Measurements from ENCODE around the gene SPATA1. TPM values are rescaled to one million over a fixed set of nuclear protein-coding genes. Genes with fewer than 3 reads are reported as not detected.

Gene SPATA1
- total RNA-seq, 5 donors from 2014 or later (not counting 1 experiment from before 2014, with no cell fraction given) = 0.25 to 3.5 (median 2.3) TPM

DNA sequence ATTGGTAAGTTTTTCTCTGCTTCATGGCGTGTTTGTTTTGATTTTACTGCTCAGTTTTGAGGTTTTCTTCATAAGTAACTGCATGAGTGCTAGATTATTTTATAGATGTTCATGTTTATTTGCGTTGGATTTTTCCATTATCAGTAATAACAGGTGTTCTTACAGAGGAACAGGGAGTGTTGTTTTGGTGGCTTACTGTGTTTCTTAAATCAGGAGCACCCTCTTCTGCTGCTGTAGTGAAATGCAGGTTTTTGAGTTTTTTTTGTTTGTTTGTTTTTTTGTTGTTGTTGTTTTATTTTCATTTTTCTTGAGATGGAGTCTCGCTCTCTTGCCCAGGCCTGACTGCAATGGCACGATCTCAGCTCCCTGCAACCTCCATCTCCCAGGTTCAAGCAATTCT lies 35.5 kb downstream of the SPATA1 start:
- H3K9me3 ChIP-seq = no peaks in the 10 kb centered on the region
- CTCF ChIA-PET = interaction anchor here (0.6 to 0.7 kb wide), 3 partner anchors 40 to 401 kb away, joined by 3 read pairs; no protein-coding TSS in a partner anchor
- no peaks in the 10 kb centered on the region for H3K27me3 ChIP-seq (replicated peaks in 1 of 2; ENCODE audit: control insufficient read depth in 2 of 2, extremely low read depth in 1 of 2, insufficient read depth in 2 of 2, low read length in 1 of 2)
- WGBS (ENCODE audit: insufficient coverage) = no CpG with 5 or more reads among the region's 4 CpGs
- DNase-seq (peak in 1 of 35 experiments; percentile 21), ATAC-seq (replicated peaks in 1 of 4) (no peak)
- H3K27ac Mint-ChIP-seq = no peak overlapping the region
- peaks cover 39% of the 10 kb centered on the region for H3K36me3 Mint-ChIP-seq
- POLR2A ChIA-PET = interaction anchor here in 1 of 2 donors (0.6 kb wide), 1 partner anchor 685 kb away, joined by 4 read pairs; no protein-coding TSS in a partner anchor
- H3K4me3 ChIP-seq (ENCODE audit: control insufficient read depth in 1 of 2, extremely low read depth in 1 of 2, low read length in 1 of 2) = no peak overlapping the region
- H3K9me3 Mint-ChIP-seq = no peaks in the 10 kb centered on the region
- H3K4me1 Mint-ChIP-seq = peaks cover 0 to 5% (median 0%) of the 10 kb centered on the region in 3 donors
- no peak overlapping the region for H3K27ac ChIP-seq (ENCODE audit: low read length)
- H3K36me3 ChIP-seq (ENCODE audit: control insufficient read depth in 2 of 2, extremely low read depth in 1 of 2, insufficient read depth in 1 of 2, low read length in 1 of 2) = peaks cover 0 to 3% of the 10 kb centered on the region in 2 donors
- H3K27me3 Mint-ChIP-seq = no peaks in the 10 kb centered on the region
- H3K4me1 ChIP-seq (ENCODE audit: control insufficient read depth in 1 of 2, extremely low read depth in 1 of 2, insufficient read depth in 2 of 2, low read length in 2 of 2) = no peaks in the 10 kb centered on the region
- H3K4me3 Mint-ChIP-seq = no peak overlapping the region

DNA sequence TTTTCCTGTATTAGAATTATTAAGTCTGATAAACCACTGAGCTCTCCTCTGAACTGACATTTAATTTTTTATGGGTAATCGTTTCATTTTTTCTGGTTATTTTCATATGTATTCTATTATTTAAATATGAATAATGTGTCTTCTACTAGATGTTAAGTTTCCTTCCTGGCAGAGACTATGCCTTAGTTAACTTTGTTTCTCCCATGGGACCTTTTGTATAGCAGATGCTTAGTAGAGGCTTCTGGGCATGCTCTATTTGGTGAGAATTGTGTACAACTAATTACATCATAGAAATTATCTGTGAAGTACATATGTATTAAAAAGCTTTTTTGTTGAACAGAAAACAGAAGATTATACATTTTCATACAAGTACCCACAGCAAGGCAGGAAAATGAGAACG lies 44.6 kb downstream of the SPATA1 start:
- Histone ChIP-seq H3K27ac (ENCODE audit: low read length) (no peak overlapping the region), H3K4me1 (ENCODE audit: control insufficient read depth in 1 of 2, extremely low read depth in 1 of 2, insufficient read depth in 2 of 2, low read length in 2 of 2) (no peaks in the 10 kb centered on the region), H3K4me3 (ENCODE audit: control insufficient read depth in 1 of 2, extremely low read depth in 1 of 2, low read length in 1 of 2) (no peak overlapping the region), H3K36me3 (ENCODE audit: control insufficient read depth in 2 of 2, extremely low read depth in 1 of 2, insufficient read depth in 1 of 2, low read length in 1 of 2) (no peaks in the 10 kb centered on the region), H3K9me3 (no peaks in the 10 kb centered on the region), H3K27me3 (replicated peaks in 1 of 2; ENCODE audit: control insufficient read depth in 2 of 2, extremely low read depth in 1 of 2, insufficient read depth in 2 of 2, low read length in 1 of 2) (no peaks in the 10 kb centered on the region)
- POLR2A ChIA-PET = interaction anchor here (0.6 kb wide), 2 partner anchors 42 to 683 kb away, joined by 3 read pairs; no protein-coding TSS in a partner anchor
- no peak overlapping the region for H3K27ac Mint-ChIP-seq
- CTCF ChIA-PET = interaction anchor here (0.6 to 0.9 kb wide), 2 partner anchors 96 to 205 kb away, joined by 3 read pairs; no protein-coding TSS in a partner anchor
- H3K27me3 Mint-ChIP-seq = no peaks in the 10 kb centered on the region
- no peaks in the 10 kb centered on the region for H3K9me3 Mint-ChIP-seq
- no peaks in the 10 kb centered on the region for H3K4me1 Mint-ChIP-seq
- no peak overlapping the region for H3K4me3 Mint-ChIP-seq
- no CpG with 5 or more reads among the region's 2 CpGs for WGBS (ENCODE audit: insufficient coverage)
- ATAC-seq (replicated peaks in 1 of 4) = no peak
- peaks cover 19% of the 10 kb centered on the region for H3K36me3 Mint-ChIP-seq
- no peak for DNase-seq

DNA sequence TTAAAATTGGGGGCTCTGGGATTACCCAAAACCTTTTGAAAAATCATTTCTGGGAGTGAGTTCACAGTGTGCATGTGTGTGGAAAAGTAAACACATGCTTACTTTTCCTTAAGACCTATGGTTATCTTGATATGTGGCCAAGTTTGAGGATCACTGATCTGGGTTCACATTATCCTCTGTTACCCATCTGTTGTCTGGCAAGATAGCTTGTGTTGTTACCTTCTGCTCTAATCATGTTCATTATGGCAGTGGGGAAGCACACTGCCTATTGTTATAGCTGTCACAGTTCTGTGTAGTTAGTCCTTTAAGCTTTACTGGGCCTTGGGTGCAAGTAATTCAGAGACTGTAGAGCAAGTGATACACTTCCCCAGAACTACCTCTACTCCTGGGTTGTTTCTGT lies 63.0 kb downstream of the SPATA1 start:
- Mint-ChIP-seq H3K4me1 (peaks cover 53 to 62% (median 54%) of the 10 kb centered on the region in 3 donors), H3K4me3 (no peak overlapping the region), H3K27ac (no peak overlapping the region), H3K9me3 (no peaks in the 10 kb centered on the region), H3K27me3 (no peaks in the 10 kb centered on the region), H3K36me3 (peaks cover 34% of the 10 kb centered on the region)
- Histone ChIP-seq H3K27me3 (replicated peaks in 1 of 2; ENCODE audit: control insufficient read depth in 2 of 2, extremely low read depth in 1 of 2, insufficient read depth in 2 of 2, low read length in 1 of 2) (no peaks in the 10 kb centered on the region), H3K4me3 (ENCODE audit: control insufficient read depth in 1 of 2, extremely low read depth in 1 of 2, low read length in 1 of 2) (no peak overlapping the region), H3K4me1 (ENCODE audit: control insufficient read depth in 1 of 2, extremely low read depth in 1 of 2, insufficient read depth in 2 of 2, low read length in 2 of 2) (peaks cover 9 to 11% of the 10 kb centered on the region in 2 experiments), H3K27ac (ENCODE audit: low read length) (no peak overlapping the region), H3K9me3 (no peaks in the 10 kb centered on the region), H3K36me3 (ENCODE audit: control insufficient read depth in 2 of 2, extremely low read depth in 1 of 2, insufficient read depth in 1 of 2, low read length in 1 of 2) (peaks cover 0 to 15% of the 10 kb centered on the region in 2 donors)
- ATAC-seq (replicated peaks in 1 of 4) = no peak
- no peak for DNase-seq
- POLR2A ChIA-PET = no interaction called here
- CTCF ChIA-PET = no interaction called here

DNA sequence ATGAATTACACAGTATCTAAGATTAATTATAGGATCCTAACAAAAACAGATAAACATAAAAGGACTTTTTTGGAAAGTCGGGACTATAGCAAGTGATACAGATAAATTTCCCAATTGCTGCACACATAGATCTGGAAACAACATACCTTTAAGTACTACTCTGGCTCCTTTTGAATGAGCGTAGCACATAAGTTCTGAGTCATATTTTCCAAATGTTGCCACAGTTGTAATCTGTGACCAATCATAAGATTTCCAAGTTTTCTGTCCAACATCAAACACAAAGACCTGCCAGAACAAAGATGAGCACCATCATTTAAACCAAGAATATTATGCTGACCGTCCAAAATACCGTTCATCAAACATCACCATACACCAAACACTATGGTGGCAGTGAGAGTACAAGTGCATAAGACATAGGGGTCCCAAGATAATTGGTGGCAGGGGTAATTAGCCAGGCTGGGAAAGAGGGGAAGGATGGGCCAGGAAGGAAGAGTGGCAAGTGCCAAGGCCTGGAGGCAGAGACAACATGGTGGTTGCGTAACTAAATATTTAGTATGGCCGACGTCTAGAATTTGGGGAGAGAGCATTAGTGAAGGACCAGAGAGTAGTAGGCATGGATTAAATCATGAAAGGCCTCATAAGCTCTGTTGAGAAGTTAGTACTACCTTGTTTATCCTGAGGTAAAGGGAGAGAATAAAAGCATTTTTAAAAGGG lies 64.4 kb downstream of the SPATA1 start:
- 97% methylated on average over 4 of the region's 7 CpGs for WGBS (ENCODE audit: insufficient coverage)
- ChIA-PET POLR2A (no interaction called here), CTCF (interaction anchor here in 1 of 2 donors (0.6 kb wide), 2 partner anchors 51 to 646 kb away, joined by 3 read pairs; no protein-coding TSS in a partner anchor)
- Mint-ChIP-seq H3K27me3 (no peaks in the 10 kb centered on the region), H3K4me3 (peak overlapping the region in 1 of 3 donors; percentile 11), H3K27ac (no peak overlapping the region), H3K9me3 (no peaks in the 10 kb centered on the region), H3K36me3 (peaks cover 34% of the 10 kb centered on the region), H3K4me1 (peaks cover 58 to 70% (median 59%) of the 10 kb centered on the region in 3 donors)
- Histone ChIP-seq H3K4me3 (ENCODE audit: control insufficient read depth in 1 of 2, extremely low read depth in 1 of 2, low read length in 1 of 2) (no peak overlapping the region), H3K27ac (ENCODE audit: low read length) (no peak overlapping the region), H3K9me3 (no peaks in the 10 kb centered on the region), H3K36me3 (ENCODE audit: control insufficient read depth in 2 of 2, extremely low read depth in 1 of 2, insufficient read depth in 1 of 2, low read length in 1 of 2) (peaks cover 0 to 7% of the 10 kb centered on the region in 2 donors), H3K4me1 (ENCODE audit: control insufficient read depth in 1 of 2, extremely low read depth in 1 of 2, insufficient read depth in 2 of 2, low read length in 2 of 2) (peaks cover 11 to 14% of the 10 kb centered on the region in 2 experiments), H3K27me3 (replicated peaks in 1 of 2; ENCODE audit: control insufficient read depth in 2 of 2, extremely low read depth in 1 of 2, insufficient read depth in 2 of 2, low read length in 1 of 2) (no peaks in the 10 kb centered on the region)
- DNase-seq (no peak), ATAC-seq (replicated peaks in 1 of 4) (no peak)

DNA sequence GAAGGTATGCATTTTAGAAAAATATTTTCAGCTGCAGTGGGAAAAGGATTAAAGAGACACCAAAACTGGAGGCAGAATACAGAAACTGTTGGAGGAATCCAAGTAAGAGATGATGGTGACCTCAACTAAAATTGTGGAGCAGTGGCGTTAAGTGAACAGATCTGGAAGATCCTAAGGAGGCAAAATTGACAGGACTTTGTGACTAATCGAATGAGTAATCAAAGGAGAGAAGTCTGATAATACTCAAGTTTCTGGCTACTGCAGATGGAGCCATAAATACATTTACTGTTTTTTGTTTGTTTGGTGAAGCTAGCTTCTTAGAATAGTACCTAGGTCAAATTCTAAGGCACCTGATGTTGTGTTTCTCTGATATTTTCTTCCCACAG lies 65.0 kb downstream of the SPATA1 start:
- Mint-ChIP-seq H3K36me3 (peaks cover 34% of the 10 kb centered on the region), H3K9me3 (no peaks in the 10 kb centered on the region), H3K4me1 (peaks cover 57 to 70% (median 58%) of the 10 kb centered on the region in 3 donors), H3K27ac (no peak overlapping the region), H3K4me3 (peak overlapping the region in 1 of 3 donors; percentile 97), H3K27me3 (no peaks in the 10 kb centered on the region)
- Histone ChIP-seq H3K4me3 (ENCODE audit: control insufficient read depth in 1 of 2, extremely low read depth in 1 of 2, low read length in 1 of 2) (no peak overlapping the region), H3K36me3 (ENCODE audit: control insufficient read depth in 2 of 2, extremely low read depth in 1 of 2, insufficient read depth in 1 of 2, low read length in 1 of 2) (peaks cover 0 to 7% of the 10 kb centered on the region in 2 donors), H3K9me3 (no peaks in the 10 kb centered on the region), H3K27ac (ENCODE audit: low read length) (no peak overlapping the region), H3K27me3 (replicated peaks in 1 of 2; ENCODE audit: control insufficient read depth in 2 of 2, extremely low read depth in 1 of 2, insufficient read depth in 2 of 2, low read length in 1 of 2) (no peaks in the 10 kb centered on the region), H3K4me1 (ENCODE audit: control insufficient read depth in 1 of 2, extremely low read depth in 1 of 2, insufficient read depth in 2 of 2, low read length in 2 of 2) (peaks cover 11 to 14% of the 10 kb centered on the region in 2 experiments)
- DNase-seq (no peak), ATAC-seq (replicated peaks in 1 of 4) (no peak)
- POLR2A ChIA-PET = no interaction called here
- WGBS (ENCODE audit: insufficient coverage) = 100% methylated on average over 1 of the region's 2 CpGs
- CTCF ChIA-PET = interaction anchor here in 1 of 2 donors (0.6 kb wide), 1 partner anchor 52 kb away, joined by 3 read pairs; no protein-coding TSS in a partner anchor

DNA sequence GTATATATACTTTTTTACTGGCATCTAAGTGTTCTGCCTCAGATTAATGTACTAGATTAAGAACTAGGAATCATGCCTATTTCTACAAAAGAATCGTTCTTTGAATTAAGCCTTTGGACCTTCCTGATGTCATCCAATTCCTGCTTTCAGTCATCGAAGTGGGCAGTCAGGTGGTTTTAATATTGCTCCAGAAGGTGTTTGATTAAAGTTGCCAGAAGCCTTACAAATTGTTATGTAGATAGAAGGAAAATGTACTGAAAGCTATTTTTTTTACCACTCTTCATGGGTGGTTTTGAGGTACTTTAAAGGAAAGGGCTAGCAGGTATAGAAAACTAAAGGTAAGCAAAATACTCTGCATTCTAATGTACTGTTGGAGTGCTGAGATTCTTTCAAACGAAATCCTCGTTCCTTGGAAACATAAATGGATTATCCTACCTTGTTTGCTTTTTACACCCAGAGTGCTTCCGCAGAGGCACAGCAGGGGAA lies 67.3 kb downstream of the SPATA1 start:
- Histone ChIP-seq H3K9me3 (no peaks in the 10 kb centered on the region), H3K36me3 (ENCODE audit: control insufficient read depth in 2 of 2, extremely low read depth in 1 of 2, insufficient read depth in 1 of 2, low read length in 1 of 2) (peaks cover 0 to 3% of the 10 kb centered on the region in 2 donors), H3K27ac (ENCODE audit: low read length) (peak overlapping the region; percentile 94), H3K4me3 (ENCODE audit: control insufficient read depth in 1 of 2, extremely low read depth in 1 of 2, low read length in 1 of 2) (peak overlapping the region; percentile 78 to 82), H3K27me3 (replicated peaks in 1 of 2; ENCODE audit: control insufficient read depth in 2 of 2, extremely low read depth in 1 of 2, insufficient read depth in 2 of 2, low read length in 1 of 2) (no peaks in the 10 kb centered on the region), H3K4me1 (ENCODE audit: control insufficient read depth in 1 of 2, extremely low read depth in 1 of 2, insufficient read depth in 2 of 2, low read length in 2 of 2) (peaks cover 11 to 14% of the 10 kb centered on the region in 2 experiments)
- Mint-ChIP-seq H3K27ac (peak overlapping the region; percentile 98 to 99), H3K36me3 (peaks cover 23% of the 10 kb centered on the region), H3K9me3 (no peaks in the 10 kb centered on the region), H3K4me3 (peak overlapping the region; percentile 94 to 97 (median 97)), H3K4me1 (peaks cover 48 to 59% (median 49%) of the 10 kb centered on the region in 3 donors), H3K27me3 (no peaks in the 10 kb centered on the region)
- no peak for ATAC-seq (replicated peaks in 1 of 4)
- CTCF ChIA-PET = interaction anchor here (0.5 to 2.3 kb wide), 12 partner anchors 9 to 682 kb away, joined by 3 to 12 read pairs (median 3); partner anchors contain the start of genes GNG5 (in 1 of the 2) and SPATA1 (in 1 of the 2)
- DNase-seq = peak in 1 of 35 experiments; percentile 21
- POLR2A ChIA-PET = interaction anchor here (0.5 to 2.0 kb wide), 16 partner anchors 9 to 703 kb away, joined by 3 to 11 read pairs (median 4); partner anchors contain the start of genes BCL10 (in 1 of the 2), GNG5 (in 1 of the 2), PRKACB (in 1 of the 2) and RPF1 (in 1 of the 2)
- 0% methylated on average over 3 of the region's 5 CpGs for WGBS (ENCODE audit: insufficient coverage)

All from T-cell (primary cell).